A549 (cell line): ENCODE measurements around the gene NID1.

Source experiments
- EP300 ChIP-seq, 2 experiments: fragments of >200 bp; sonication (Bioruptor Twin); formaldehyde crosslinking; IDR thresholded peaks; 2 replicates in 1 of 2; 3 replicates in 1 of 2; pipeline ENCODE4 v1.6.1; 2016 to 2017
- JUNB ChIP-seq: fragments of >200 bp; sonication (Bioruptor Twin); formaldehyde crosslinking; IDR thresholded peaks from 2 replicates; pipeline ENCODE4 v1.6.1; 2016
- MAFK ChIP-seq: fragments of 450-650 bp; IDR thresholded peaks from 2 replicates; pipeline ENCODE4 v1.6.1; 2014; ENCODE audit not compliant: partially characterized antibody
- RAD21 ChIP-seq, 2 experiments: fragments of >200 bp in 1 of 2; sonication (Bioruptor Twin) in 1 of 2; formaldehyde crosslinking in 1 of 2; IDR thresholded peaks in 1 of 2; conservative IDR thresholded peaks in 1 of 2; 2 replicates in 1 of 2; 3 replicates in 1 of 2; pipeline ENCODE4 v1.6.1; 2012 to 2018; ENCODE audit warnings: inconsistent platforms in 1 of 2
- TF ChIP-seq, protein P1 (sequence below): fragments of >200 bp; sonication (Bioruptor Twin); formaldehyde crosslinking; IDR thresholded peaks from 3 replicates; pipeline ENCODE4 v1.5.1; 2016
- TF ChIP-seq, protein P2 (sequence below): IDR thresholded peaks from 2 replicates; pipeline ENCODE4 v1.6.1; 2012

DNA sequence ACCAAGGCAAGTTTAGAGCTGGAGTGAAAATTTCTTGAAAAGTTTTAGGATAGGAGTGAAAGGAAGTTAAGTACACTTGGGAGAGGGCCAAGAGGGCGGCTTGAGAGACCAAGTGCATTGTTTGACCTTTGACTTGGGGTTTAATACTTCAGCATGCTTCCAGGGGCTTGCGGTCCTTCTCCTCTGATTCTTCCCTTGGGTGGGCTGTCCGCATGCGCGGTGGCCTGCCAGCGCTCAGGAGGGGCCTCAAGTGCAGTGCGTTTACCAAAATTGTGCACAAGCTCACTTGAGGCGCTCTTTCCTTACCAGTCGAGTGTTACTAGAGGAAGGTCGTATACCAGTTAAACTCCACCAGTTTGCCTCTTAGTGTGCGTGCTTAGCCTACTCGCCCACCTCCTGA, 106.9 kb downstream of the NID1 start:
- TF ChIP-seq EP300 (IDR thresholded peaks at IDR 0.05) (no peak), MAFK (no peak), RAD21 (conservative IDR thresholded peaks at IDR 0.05 in 1 of 2, IDR thresholded peaks at IDR 0.05 in 1 of 2) (no peak), JUNB (no peak)
- TF ChIP-seq, protein P1, sequence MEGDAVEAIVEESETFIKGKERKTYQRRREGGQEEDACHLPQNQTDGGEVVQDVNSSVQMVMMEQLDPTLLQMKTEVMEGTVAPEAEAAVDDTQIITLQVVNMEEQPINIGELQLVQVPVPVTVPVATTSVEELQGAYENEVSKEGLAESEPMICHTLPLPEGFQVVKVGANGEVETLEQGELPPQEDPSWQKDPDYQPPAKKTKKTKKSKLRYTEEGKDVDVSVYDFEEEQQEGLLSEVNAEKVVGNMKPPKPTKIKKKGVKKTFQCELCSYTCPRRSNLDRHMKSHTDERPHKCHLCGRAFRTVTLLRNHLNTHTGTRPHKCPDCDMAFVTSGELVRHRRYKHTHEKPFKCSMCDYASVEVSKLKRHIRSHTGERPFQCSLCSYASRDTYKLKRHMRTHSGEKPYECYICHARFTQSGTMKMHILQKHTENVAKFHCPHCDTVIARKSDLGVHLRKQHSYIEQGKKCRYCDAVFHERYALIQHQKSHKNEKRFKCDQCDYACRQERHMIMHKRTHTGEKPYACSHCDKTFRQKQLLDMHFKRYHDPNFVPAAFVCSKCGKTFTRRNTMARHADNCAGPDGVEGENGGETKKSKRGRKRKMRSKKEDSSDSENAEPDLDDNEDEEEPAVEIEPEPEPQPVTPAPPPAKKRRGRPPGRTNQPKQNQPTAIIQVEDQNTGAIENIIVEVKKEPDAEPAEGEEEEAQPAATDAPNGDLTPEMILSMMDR, result no peak
- TF ChIP-seq, protein P2, sequence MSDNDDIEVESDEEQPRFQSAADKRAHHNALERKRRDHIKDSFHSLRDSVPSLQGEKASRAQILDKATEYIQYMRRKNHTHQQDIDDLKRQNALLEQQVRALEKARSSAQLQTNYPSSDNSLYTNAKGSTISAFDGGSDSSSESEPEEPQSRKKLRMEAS, result no peak
